Stimulated activated CD8-positive, alpha-beta memory T cell treated with anti-CD3 and anti-CD28 coated beads, Interleukin-7, amount 100 ng/mL, for 4 hours (primary cell): ENCODE data around the gene EFCAB13.
A peak's percentile ranks its signal among the peaks of the same experiment; 100 is the strongest.

Experiments used
- DNase-seq, 2 donors: peaks; one replicate each; pipeline ENCODE4 v3.0.0-alpha.2; 2020; ENCODE audit warnings: low read depth in 2 of 2

Gene EFCAB13

GRCh38 chr17:47292206-47292605 lies 31.5 kb upstream of the EFCAB13 start:
- DNase-seq, result no peak

GRCh38 chr17:47295037-47295873 lies 28.5 kb upstream of the EFCAB13 start:
- DNase-seq, result no peak

GRCh38 chr17:47295874-47296255 lies 27.9 kb upstream of the EFCAB13 start:
- DNase-seq, result no peak

GRCh38 chr17:47297661-47298400 lies 25.9 kb upstream of the EFCAB13 start:
- no peak for DNase-seq

- no peak for DNase-seq
Observed at GRCh38 chr17:47298712-47299111, 25.0 kb upstream of the EFCAB13 start.

- DNase-seq, result no peak
Observed at GRCh38 chr17:47299239-47299910, 24.4 kb upstream of the EFCAB13 start.

- no peak for DNase-seq
Observed at GRCh38 chr17:47300718-47301117, 23.0 kb upstream of the EFCAB13 start.

GRCh38 chr17:47301161-47301560 lies 22.6 kb upstream of the EFCAB13 start:
- DNase-seq, result no peak

- DNase-seq, result no peak
Observed at GRCh38 chr17:47301831-47302230, 21.9 kb upstream of the EFCAB13 start.

GRCh38 chr17:47304186-47304585 lies 19.6 kb upstream of the EFCAB13 start:
- DNase-seq, result no peak

GRCh38 chr17:47305302-47305923 lies 18.3 kb upstream of the EFCAB13 start:
- no peak for DNase-seq

GRCh38 chr17:47310186-47310733 lies 13.5 kb upstream of the EFCAB13 start:
- no peak for DNase-seq

- no peak for DNase-seq
Observed at GRCh38 chr17:47311420-47311819, 12.3 kb upstream of the EFCAB13 start.

- DNase-seq, result no peak
Observed at GRCh38 chr17:47315451-47316266, 8.1 kb upstream of the EFCAB13 start.

- DNase-seq, result no peak
Observed at GRCh38 chr17:47316311-47316710, 7.4 kb upstream of the EFCAB13 start.

- no peak for DNase-seq
Observed at GRCh38 chr17:47317119-47317518, 6.6 kb upstream of the EFCAB13 start.

GRCh38 chr17:47318197-47318918 lies 5.4 kb upstream of the EFCAB13 start:
- DNase-seq, result no peak

- no peak for DNase-seq
Observed at GRCh38 chr17:47320879-47321502, 2.8 kb upstream of the EFCAB13 start.

GRCh38 chr17:47324224-47325020 lies 667 bp downstream of the EFCAB13 start:
- peak; percentile 7 to 15 for DNase-seq
